GM12872 (cell line): Measurements from ENCODE around the gene IRF3.

ENCODE experiments used
- TF ChIP-seq, protein P1 (sequence below): IDR thresholded peaks from 3 replicates; pipeline ENCODE4 v1.5.1; 2011; ENCODE audit warnings: low read depth, mild to moderate bottlenecking, low read length, moderate library complexity; ENCODE audit not compliant: insufficient read depth

Gene IRF3

DNA sequence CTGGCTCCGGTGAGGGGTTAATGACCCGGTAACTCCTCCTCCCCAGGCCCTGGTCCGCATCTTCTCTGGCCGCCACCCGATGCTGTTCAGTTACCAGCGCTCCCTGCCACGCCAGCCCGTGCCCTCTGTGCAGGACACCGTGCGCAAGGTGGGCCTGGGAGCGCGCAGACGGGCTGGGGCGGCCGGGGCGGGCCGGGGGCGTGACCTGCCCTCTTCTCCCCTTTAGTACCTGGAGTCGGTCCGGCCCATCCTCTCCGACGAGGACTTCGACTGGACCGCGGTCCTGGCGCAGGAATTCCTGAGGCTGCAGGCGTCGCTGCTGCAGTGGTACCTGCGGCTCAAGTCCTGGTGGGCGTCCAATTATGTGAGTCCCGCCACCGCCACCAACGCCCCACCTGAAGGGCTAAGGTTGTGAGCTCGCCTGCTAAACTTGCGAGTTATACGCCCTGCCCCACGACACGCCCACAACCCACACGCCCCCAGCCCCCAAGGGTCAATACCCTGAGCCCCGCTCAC lies 35.7 kb upstream of the IRF3 start:
- TF ChIP-seq, protein P1, sequence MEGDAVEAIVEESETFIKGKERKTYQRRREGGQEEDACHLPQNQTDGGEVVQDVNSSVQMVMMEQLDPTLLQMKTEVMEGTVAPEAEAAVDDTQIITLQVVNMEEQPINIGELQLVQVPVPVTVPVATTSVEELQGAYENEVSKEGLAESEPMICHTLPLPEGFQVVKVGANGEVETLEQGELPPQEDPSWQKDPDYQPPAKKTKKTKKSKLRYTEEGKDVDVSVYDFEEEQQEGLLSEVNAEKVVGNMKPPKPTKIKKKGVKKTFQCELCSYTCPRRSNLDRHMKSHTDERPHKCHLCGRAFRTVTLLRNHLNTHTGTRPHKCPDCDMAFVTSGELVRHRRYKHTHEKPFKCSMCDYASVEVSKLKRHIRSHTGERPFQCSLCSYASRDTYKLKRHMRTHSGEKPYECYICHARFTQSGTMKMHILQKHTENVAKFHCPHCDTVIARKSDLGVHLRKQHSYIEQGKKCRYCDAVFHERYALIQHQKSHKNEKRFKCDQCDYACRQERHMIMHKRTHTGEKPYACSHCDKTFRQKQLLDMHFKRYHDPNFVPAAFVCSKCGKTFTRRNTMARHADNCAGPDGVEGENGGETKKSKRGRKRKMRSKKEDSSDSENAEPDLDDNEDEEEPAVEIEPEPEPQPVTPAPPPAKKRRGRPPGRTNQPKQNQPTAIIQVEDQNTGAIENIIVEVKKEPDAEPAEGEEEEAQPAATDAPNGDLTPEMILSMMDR, result no peak

- TF ChIP-seq, protein P1, result no peak
These were observed 34.9 kb upstream of the IRF3 start for GRCh38 chr19:49700563-49700962.

- TF ChIP-seq, protein P1, result no peak
These were observed 33.7 kb upstream of the IRF3 start for GRCh38 chr19:49699364-49699763.

DNA sequence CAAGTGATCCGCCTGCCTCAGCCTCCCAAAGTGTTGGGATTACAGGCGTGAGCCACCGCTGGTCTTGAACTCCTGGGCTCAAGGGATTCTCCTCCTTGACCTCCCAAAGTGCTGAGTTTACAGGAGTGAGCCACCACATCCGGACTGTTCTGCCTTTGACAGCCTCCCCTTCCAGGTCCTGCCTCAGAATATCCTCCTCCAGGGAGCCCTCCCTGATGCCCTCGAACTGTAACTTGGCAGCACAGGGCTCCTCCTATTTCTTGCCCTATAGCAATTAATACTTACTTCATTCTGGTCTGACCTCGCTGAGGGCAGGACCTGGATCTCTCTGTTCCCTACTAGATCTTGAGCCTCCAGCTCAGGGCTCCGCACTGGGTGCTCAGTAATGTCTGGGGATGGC lies 31.2 kb upstream of the IRF3 start:
- TF ChIP-seq, protein P1, result no peak

GRCh38 chr19:49696115-49696514 lies 30.5 kb upstream of the IRF3 start:
- TF ChIP-seq, protein P1, result no peak

- TF ChIP-seq, protein P1, result no peak
These were observed 26.5 kb upstream of the IRF3 start for GRCh38 chr19:49692147-49692506.

DNA sequence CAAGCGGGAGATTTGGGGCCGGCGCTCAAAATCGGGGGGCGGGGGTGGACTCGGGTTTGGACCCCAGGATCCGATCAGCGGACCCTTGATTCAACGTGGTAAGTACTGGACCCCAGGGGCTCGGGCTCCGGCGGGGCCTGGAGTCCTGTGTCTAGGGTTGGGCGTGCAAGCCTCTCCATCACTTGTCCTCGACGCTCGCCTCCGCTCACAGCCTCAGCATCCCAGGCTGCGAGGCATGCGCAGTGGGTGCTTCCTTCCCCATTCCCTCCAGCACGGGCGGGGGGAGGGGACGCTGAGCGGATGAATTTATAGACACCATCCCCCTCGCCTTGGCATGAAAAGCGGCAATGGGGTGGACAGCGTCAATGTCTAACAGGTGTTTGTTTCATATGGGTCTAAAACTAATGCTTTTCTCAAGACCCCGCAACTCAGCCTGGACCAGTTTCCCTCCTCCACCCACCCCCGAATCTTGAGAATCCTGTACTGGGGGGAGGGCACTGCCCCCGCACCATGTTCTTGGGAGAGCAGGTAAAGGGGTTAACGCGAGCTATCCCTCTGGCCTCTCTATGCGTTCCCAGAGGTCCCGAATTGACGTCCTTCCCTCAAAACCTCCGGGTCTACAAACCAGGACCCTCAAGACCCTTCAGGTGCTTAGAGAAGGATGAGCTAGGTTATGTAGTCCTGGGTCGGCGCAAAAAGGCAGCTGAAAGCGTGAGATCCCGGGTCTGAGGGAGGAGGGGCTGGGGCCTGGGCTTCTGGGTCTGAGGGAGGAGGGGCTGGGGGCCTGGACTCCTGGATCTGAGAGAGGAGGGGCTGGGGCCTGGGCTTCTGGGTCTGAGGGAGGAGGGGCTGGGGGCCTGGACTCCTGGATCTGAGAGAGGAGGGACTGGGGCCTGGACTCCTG lies 25.8 kb upstream of the IRF3 start:
- TF ChIP-seq, protein P1, result no peak
